RWPE1 (cell line): ENCODE measurements around the gene SPATA21.
A peak's percentile ranks its signal among the peaks of the same experiment; 100 is the strongest.

Experiments
- CTCF ChIA-PET: fragments of 350-600 bp; sonication (Branson Sonifier 250); formaldehyde crosslinking; extraction: SDS; loops from one replicate; lab custom pipeline; 2021; lab: Yijun Ruan, JAX
- POLR2A ChIA-PET: fragments of 400-600 bp; formaldehyde crosslinking; extraction: SDS; loops from one replicate; lab custom pipeline; 2020; ENCODE audit warnings: antibody characterized with exemption; ENCODE audit not compliant: low non-redundant PET; lab: Yijun Ruan, JAX
- DNase-seq: peaks from one replicate; pipeline ENCODE4 v3.0.0; 2012; ENCODE audit warnings: low spot score
- H3K27ac ChIP-seq: fragments of 450-650 bp; 2 replicates; pipeline ENCODE4 v1.5.1; 2017
- CTCF ChIP-seq: fragments of 450-650 bp; conservative IDR thresholded peaks from 2 replicates; pipeline ENCODE4 v1.5.1; 2017; ENCODE audit warnings: low read depth, mild to moderate bottlenecking

SPATA21 gene

DNA sequence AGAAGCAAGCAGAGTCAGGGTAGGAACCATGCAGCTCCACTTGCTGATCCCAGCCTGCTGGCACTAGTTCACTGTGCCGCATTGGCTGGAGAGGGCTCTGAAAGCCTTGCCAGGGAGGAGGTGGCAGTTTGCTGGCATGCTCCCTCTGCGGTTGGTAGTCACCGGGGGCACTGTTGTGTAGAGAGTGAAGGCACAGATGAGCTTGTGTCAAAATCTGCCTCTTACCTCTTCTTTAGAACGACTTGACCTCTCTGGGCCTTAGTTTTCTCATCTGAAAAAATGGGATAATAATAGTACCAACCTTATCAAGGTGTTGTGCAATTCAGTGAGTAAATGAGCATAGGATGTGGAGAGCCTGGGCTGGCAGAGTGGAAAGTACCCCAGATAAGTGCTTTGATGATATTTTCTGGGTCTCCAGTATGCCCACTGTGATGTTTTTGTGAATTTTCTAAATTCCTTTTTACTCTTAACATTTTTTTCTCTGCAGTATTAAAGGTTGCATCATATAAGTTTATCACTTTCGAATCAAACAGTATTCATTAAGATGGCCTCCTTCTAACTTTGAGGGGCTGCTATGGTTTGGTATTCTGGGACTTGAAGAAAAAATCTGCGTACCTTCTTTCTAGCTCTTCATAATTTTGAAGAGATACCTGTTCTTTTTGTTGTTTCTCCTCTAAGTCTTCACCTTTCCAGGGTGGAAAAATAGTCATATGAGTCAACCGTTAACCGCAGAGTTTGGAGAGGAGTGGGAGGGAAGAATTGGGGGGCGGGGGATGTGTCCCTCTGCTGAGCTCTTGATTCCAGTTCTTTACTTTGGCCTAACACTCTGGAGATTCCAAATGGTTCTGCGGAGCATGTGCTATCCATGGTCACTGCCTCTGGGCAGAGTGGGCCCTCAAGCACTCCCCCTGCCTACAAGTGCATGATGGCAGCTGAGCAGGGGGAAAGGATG is 43.4 kb downstream of the SPATA21 start:
- no peak for TF ChIP-seq CTCF
- ChIA-PET CTCF (interaction anchor here (0.6 to 0.7 kb wide), 3 partner anchors 10 to 507 kb away, joined by 3 read pairs; no protein-coding TSS in a partner anchor), POLR2A (no interaction called here)
- DNase-seq = no peak
- H3K27ac ChIP-seq = peak overlapping the region; percentile 88

DNA sequence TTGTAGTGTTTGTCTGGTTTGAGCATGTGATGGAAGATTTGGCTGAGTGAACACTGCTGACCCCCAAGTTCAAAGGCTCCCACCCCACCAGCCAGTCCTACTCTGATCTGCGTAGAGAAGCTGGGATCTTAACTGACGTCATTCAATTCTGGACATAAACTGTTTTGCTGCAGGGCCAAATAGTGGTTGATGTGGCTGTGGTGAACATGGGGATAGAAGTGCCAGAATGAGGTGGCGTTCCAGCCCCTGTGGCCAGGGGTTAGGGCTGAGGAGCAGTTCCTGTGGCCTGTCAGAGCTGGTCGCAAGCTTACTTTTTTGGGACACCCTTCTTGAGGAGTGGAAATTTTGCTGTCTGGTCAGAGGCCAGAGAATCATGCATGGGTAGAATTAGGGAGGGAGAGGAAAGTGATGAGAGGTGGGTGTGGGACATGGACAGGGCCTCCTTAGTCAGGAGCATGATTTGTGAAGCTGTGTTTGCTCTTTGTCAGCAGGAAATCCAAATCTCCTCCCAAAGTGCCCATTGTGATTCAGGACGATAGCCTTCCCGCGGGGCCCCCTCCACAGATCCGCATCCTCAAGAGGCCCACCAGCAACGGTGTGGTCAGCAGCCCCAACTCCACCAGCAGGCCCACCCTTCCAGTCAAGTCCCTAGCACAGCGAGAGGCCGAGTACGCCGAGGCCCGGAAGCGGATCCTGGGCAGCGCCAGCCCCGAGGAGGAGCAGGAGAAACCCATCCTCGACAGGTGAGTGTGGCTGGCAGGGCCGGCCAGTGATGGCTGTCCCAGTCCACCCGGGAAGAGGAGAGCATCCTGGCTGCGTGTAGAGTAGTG is 44.3 kb downstream of the SPATA21 start:
- H3K27ac ChIP-seq = peak overlapping the region; percentile 55
- CTCF ChIA-PET = interaction anchor here (0.6 to 0.9 kb wide), 5 partner anchors 13 to 506 kb away, joined by 3 to 8 read pairs (median 3); partner anchors contain the start of gene NECAP2
- POLR2A ChIA-PET = no interaction called here
- no peak for TF ChIP-seq CTCF
- no peak for DNase-seq

- ChIA-PET CTCF (interaction anchor here (0.9 kb wide), 1 partner anchor 44 kb away, joined by 4 read pairs; no protein-coding TSS in a partner anchor), POLR2A (no interaction called here)
- H3K27ac ChIP-seq = peak overlapping the region; percentile 55
- DNase-seq = no peak
- no peak for TF ChIP-seq CTCF
Observed at GRCh38 chr1:16391411-16391810, 45.8 kb downstream of the SPATA21 start.

- POLR2A ChIA-PET = no interaction called here
- TF ChIP-seq CTCF = no peak
- CTCF ChIA-PET = interaction anchor here (0.6 kb wide), 1 partner anchor 8 kb away, joined by 4 read pairs; no protein-coding TSS in a partner anchor
- no peak for DNase-seq
- H3K27ac ChIP-seq = peak overlapping the region; percentile 67
Observed at GRCh38 chr1:16387201-16388188, 49.7 kb downstream of the SPATA21 start.

DNA sequence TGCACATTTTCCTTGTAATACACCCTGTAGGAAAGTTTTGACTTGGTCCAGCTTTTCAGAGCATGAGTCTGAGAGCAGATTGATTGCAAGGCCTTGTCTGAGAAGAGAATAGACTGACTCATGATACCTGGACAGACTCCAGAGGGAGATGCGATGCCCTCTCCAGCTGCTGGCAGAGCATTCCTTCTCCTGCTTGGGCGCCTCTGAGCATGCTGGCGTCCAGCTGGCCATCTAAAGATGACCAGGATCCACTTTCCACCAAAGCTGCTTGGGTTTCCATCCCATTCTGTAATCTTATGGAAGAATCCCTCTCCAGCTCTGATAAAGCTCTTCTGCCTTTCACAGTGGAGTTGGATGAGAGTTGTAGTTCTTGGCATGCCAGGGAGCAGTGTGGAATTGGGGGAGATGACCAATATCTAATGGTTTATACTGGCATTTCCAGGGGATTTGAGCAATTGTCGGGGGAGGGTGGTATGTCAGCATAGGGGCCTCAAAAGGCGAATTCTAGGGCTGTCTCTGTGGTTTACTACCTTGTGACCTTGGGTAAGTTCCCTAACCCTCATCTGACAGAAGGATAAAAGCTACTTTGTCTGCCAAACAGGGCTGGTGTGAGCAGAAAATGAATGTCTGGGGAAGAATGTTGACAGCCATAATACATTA is 50.6 kb downstream of the SPATA21 start:
- POLR2A ChIA-PET = no interaction called here
- CTCF ChIA-PET = interaction anchor here (0.6 to 0.7 kb wide), 2 partner anchors 13 to 19 kb away, joined by 3 to 5 read pairs; no protein-coding TSS in a partner anchor
- peak; percentile 83 for DNase-seq
- TF ChIP-seq CTCF = no peak
- peak overlapping the region; percentile 83 for H3K27ac ChIP-seq
